Astrocyte (in vitro differentiated cells and primary cell): Measurements from ENCODE around the gene GGNBP2. TPM values are rescaled to one million over a fixed set of nuclear protein-coding genes. Genes with fewer than 3 reads are reported as not detected.

Experiments used
- DNase-seq: peaks from one replicate; pipeline ENCODE4 v3.0.0-alpha.2; 2010; ENCODE audit warnings: low read depth
- FAIRE-seq: peaks from 2 replicates; lab custom pipeline; 2011; peaks lifted over from hg19 to GRCh38; lab: Jason Lieb, UNC
- H2AFZ ChIP-seq: 2 replicates; pipeline ENCODE4 v1.6.0; 2012; ENCODE audit warnings: low read depth, low read length, inconsistent platforms
- H3K27ac ChIP-seq: 2 replicates; pipeline ENCODE4 v1.5.1; 2011; ENCODE audit warnings: low read depth, low read length, inconsistent platforms
- H3K27me3 ChIP-seq: 2 replicates; pipeline ENCODE4 v1.6.0; 2011; ENCODE audit warnings: low read length, inconsistent platforms; ENCODE audit not compliant: insufficient read depth
- H3K36me3 ChIP-seq: 2 replicates; pipeline ENCODE4 v1.5.1; 2011; ENCODE audit warnings: low read length, inconsistent platforms; ENCODE audit not compliant: insufficient read depth
- H3K4me1 ChIP-seq: 2 replicates; pipeline ENCODE4 v1.5.1; 2011; ENCODE audit warnings: low read length, inconsistent platforms; ENCODE audit not compliant: insufficient read depth
- H3K4me2 ChIP-seq: 2 replicates; pipeline ENCODE4 v1.6.0; 2012; ENCODE audit warnings: low read length, inconsistent platforms
- H3K4me3 ChIP-seq: 2 replicates; pipeline ENCODE4 v1.5.1; 2011; ENCODE audit warnings: low read depth, mild to moderate bottlenecking, low read length, inconsistent platforms; ENCODE audit not compliant: insufficient read depth
- H3K79me2 ChIP-seq: 2 replicates; pipeline ENCODE4 v1.6.0; 2012; ENCODE audit warnings: mild to moderate bottlenecking, low read length, inconsistent platforms; ENCODE audit not compliant: insufficient read depth
- H3K9ac ChIP-seq: 2 replicates; pipeline ENCODE4 v1.6.0; 2012; ENCODE audit warnings: mild to moderate bottlenecking, low read length, inconsistent platforms
- H3K9me3 ChIP-seq: 2 replicates; pipeline ENCODE4 v1.5.1; 2012; ENCODE audit warnings: low read depth, mild to moderate bottlenecking, low read length, inconsistent platforms; ENCODE audit not compliant: insufficient read depth
- H4K20me1 ChIP-seq: 2 replicates; pipeline ENCODE4 v1.6.0; 2012; ENCODE audit warnings: low read length, inconsistent platforms; ENCODE audit not compliant: insufficient read depth
- H3K27ac Mint-ChIP-seq: one replicate; pipeline ENCODE4 v1.8.0; 2021; ENCODE audit warnings: mild to moderate bottlenecking, mixed read lengths; ENCODE audit not compliant: unreplicated experiment
- H3K27me3 Mint-ChIP-seq: one replicate; pipeline ENCODE4 v1.8.0; 2021; ENCODE audit warnings: low read depth, mixed read lengths; ENCODE audit not compliant: unreplicated experiment
- H3K36me3 Mint-ChIP-seq: one replicate; pipeline ENCODE4 v1.8.0; 2021; ENCODE audit warnings: low read depth, mixed read lengths; ENCODE audit not compliant: unreplicated experiment
- H3K4me1 Mint-ChIP-seq: one replicate; pipeline ENCODE4 v1.8.0; 2021; ENCODE audit warnings: low read depth, mixed read lengths; ENCODE audit not compliant: unreplicated experiment
- H3K4me3 Mint-ChIP-seq: one replicate; pipeline ENCODE4 v1.8.0; 2021; ENCODE audit warnings: mild to moderate bottlenecking, moderate library complexity, mixed read lengths; ENCODE audit not compliant: unreplicated experiment
- H3K9me3 Mint-ChIP-seq: one replicate; pipeline ENCODE4 v1.8.0; 2021; ENCODE audit warnings: mild to moderate bottlenecking, mixed read lengths; ENCODE audit not compliant: unreplicated experiment
- EZH2 ChIP-seq: IDR thresholded peaks from 2 replicates; pipeline ENCODE4 v1.6.1; 2012; ENCODE audit warnings: mild to moderate bottlenecking, low read length, inconsistent platforms; ENCODE audit not compliant: insufficient read depth
- total RNA-seq: library from RNA; stranded (reverse); gene quantifications from 2 replicates; pipeline ENCODE4 v1.2.1, GENCODE V29; 2021
- TF ChIP-seq, protein P1 (sequence below): IDR thresholded peaks from 2 replicates; pipeline ENCODE4 v1.5.1; 2011; ENCODE audit warnings: low read depth, mild to moderate bottlenecking, inconsistent platforms, low read length, moderate library complexity; ENCODE audit not compliant: insufficient read depth

GGNBP2 gene
- total RNA-seq, 1 donor from 2014 or later = 80.8 TPM

DNA sequence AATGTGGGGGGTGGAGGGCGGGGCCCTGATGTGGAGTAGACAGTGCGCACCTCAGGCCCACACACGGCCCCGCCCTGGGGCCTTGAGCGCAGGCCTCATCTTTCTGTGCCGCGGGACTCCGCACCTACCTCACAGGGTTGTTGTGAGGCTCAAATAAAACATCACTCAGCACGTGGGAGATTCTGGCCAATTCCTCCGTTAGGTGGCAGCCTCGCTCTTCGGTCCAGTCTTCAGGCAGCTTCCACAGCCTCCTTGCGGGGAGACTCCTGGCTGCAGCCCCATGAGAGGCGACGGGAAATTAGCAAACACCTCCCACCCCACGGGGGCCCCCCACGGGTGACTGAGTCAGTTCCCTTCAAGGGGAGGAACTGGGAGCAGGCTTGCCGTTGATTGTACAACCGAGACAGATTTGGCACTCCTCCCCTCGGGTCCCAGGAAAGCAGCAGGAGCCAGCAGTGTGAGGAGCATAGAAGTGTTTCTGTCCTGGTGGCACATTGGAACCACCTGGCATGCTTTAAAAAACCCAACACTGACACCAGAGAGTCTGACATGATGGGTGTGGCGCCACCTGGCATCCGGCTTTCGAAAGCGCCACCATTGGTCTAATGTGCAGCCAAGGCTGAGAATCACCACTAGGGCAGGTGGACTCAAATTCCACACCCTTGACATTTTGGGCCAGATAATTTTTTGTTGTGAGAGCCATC lies 64.2 kb downstream of the GGNBP2 start:
- Mint-ChIP-seq H3K27ac (no peak overlapping the region), H3K4me3 (no peak overlapping the region), H3K4me1 (peaks cover 4% of the 10 kb centered on the region), H3K9me3 (no peaks in the 10 kb centered on the region), H3K27me3 (peaks cover 3% of the 10 kb centered on the region), H3K36me3 (peaks cover 7% of the 10 kb centered on the region)
- Histone ChIP-seq H4K20me1 (peaks cover 34% of the 10 kb centered on the region), H3K9ac (peak overlapping the region; percentile 12), H3K27ac (no peak overlapping the region), H3K36me3 (peaks cover 4% of the 10 kb centered on the region), H3K27me3 (no peaks in the 10 kb centered on the region), H3K4me3 (no peak overlapping the region), H3K4me1 (peaks cover 14% of the 10 kb centered on the region), H3K79me2 (peaks cover 11% of the 10 kb centered on the region), H2AFZ (no peak overlapping the region), H3K4me2 (peak overlapping the region; percentile 64), H3K9me3 (no peaks in the 10 kb centered on the region)
- no peak for FAIRE-seq
- peak; percentile 38 for DNase-seq
- TF ChIP-seq EZH2 = no peak
- TF ChIP-seq, protein P1, sequence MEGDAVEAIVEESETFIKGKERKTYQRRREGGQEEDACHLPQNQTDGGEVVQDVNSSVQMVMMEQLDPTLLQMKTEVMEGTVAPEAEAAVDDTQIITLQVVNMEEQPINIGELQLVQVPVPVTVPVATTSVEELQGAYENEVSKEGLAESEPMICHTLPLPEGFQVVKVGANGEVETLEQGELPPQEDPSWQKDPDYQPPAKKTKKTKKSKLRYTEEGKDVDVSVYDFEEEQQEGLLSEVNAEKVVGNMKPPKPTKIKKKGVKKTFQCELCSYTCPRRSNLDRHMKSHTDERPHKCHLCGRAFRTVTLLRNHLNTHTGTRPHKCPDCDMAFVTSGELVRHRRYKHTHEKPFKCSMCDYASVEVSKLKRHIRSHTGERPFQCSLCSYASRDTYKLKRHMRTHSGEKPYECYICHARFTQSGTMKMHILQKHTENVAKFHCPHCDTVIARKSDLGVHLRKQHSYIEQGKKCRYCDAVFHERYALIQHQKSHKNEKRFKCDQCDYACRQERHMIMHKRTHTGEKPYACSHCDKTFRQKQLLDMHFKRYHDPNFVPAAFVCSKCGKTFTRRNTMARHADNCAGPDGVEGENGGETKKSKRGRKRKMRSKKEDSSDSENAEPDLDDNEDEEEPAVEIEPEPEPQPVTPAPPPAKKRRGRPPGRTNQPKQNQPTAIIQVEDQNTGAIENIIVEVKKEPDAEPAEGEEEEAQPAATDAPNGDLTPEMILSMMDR = peak; percentile 35

DNA sequence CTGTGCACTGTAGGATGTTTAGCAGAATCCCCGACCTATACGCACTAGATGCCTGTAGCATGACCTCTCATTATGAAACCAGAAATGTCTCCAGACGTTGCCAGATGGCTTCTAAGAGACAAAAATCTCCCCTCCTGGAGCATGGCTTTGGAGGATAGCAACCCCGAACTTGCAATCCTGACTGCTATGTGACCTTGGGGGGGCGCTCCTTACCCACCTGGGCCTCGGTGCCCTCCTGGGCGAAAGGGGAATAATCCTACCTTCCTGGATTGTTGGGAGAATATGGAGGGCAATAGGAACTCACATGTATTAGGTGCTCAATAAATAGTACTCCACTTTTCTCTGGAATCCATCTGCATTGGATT lies 64.8 kb downstream of the GGNBP2 start:
- no peak for DNase-seq
- TF ChIP-seq EZH2 = no peak
- TF ChIP-seq, protein P1 = no peak
- peaks cover 4% of the 10 kb centered on the region for H3K36me3 ChIP-seq
- no peak for FAIRE-seq
- H3K79me2 ChIP-seq = peaks cover 6% of the 10 kb centered on the region
- H3K4me1 ChIP-seq = peaks cover 11% of the 10 kb centered on the region
- Mint-ChIP-seq H3K4me1 (no peaks in the 10 kb centered on the region), H3K9me3 (no peaks in the 10 kb centered on the region), H3K27ac (no peak overlapping the region), H3K27me3 (peaks cover 6% of the 10 kb centered on the region), H3K36me3 (peaks cover 7% of the 10 kb centered on the region), H3K4me3 (peak overlapping the region; percentile 27)
- H3K27me3 ChIP-seq = no peaks in the 10 kb centered on the region
- no peak overlapping the region for H3K27ac ChIP-seq
- peaks cover 30% of the 10 kb centered on the region for H4K20me1 ChIP-seq
- H3K4me2 ChIP-seq = no peak overlapping the region
- H3K9ac ChIP-seq = no peak overlapping the region
- H3K4me3 ChIP-seq = no peak overlapping the region
- no peak overlapping the region for H2AFZ ChIP-seq
- no peaks in the 10 kb centered on the region for H3K9me3 ChIP-seq

DNA sequence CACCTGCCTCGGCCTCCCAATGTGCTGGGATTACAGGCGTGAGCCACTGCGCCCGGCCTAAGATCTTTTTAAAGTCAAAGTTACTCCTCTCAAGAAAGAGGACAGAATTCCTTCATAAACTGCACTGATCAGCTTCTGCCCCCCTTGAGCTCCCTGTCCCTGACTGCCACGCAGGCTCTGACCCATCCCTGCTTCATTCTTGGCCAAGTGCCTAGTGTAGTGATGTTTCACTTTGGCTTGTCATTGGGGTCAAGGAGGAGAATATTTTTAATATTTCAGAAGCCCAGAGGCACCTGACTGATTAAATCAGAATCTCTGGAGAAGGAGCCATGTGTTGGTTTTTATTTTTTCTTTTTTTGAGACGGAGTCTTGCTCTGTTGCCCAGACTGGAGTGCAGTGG lies 65.8 kb downstream of the GGNBP2 start:
- Histone ChIP-seq H3K4me3 (no peak overlapping the region), H3K27me3 (no peaks in the 10 kb centered on the region), H2AFZ (no peak overlapping the region), H3K4me2 (no peak overlapping the region), H3K9me3 (no peaks in the 10 kb centered on the region), H4K20me1 (peaks cover 27% of the 10 kb centered on the region), H3K4me1 (peaks cover 11% of the 10 kb centered on the region), H3K36me3 (peaks cover 3% of the 10 kb centered on the region), H3K79me2 (peaks cover 4% of the 10 kb centered on the region), H3K27ac (no peak overlapping the region), H3K9ac (no peak overlapping the region)
- no peak for TF ChIP-seq EZH2
- TF ChIP-seq, protein P1 = no peak
- Mint-ChIP-seq H3K4me3 (no peak overlapping the region), H3K27ac (no peak overlapping the region), H3K27me3 (peaks cover 6% of the 10 kb centered on the region), H3K36me3 (peaks cover 7% of the 10 kb centered on the region), H3K4me1 (no peaks in the 10 kb centered on the region), H3K9me3 (no peaks in the 10 kb centered on the region)
- DNase-seq (no peak), FAIRE-seq (no peak)
